DMS53 treated with DMSO at 0.1 percent for 48 hours (cell line): Measurements from ENCODE around the gene CD37.
A peak's percentile ranks its signal among the peaks of the same experiment; 100 is the strongest.
"Not testable (repeated sequence)": the region's sequence is repeated elsewhere in the genome, so short reads cannot be mapped to it uniquely, and the experiment has no call there.

Experiments used
- DNase-seq: peaks from one replicate; lab custom pipeline; 2025; ENCODE audit not compliant: unreplicated experiment; lab: John Stamatoyannopoulos, UW

Gene CD37

GRCh38 chr19:49347191-49347590 is 12.0 kb downstream of the CD37 start:
- no peak for DNase-seq

GRCh38 chr19:49347835-49348234 is 12.6 kb downstream of the CD37 start:
- no peak for DNase-seq

GRCh38 chr19:49348305-49349189 is 13.3 kb downstream of the CD37 start:
- no peak for DNase-seq

GRCh38 chr19:49349567-49349966 is 14.4 kb downstream of the CD37 start:
- no peak for DNase-seq

GRCh38 chr19:49355909-49356353 is 20.7 kb downstream of the CD37 start:
- no peak for DNase-seq

- no peak for DNase-seq
Observed at GRCh38 chr19:49356382-49356781, 21.2 kb downstream of the CD37 start.

GRCh38 chr19:49357186-49357585 is 22.0 kb downstream of the CD37 start:
- no peak for DNase-seq

GRCh38 chr19:49359851-49360820 is 24.9 kb downstream of the CD37 start:
- no peak for DNase-seq

GRCh38 chr19:49361438-49362047 is 26.3 kb downstream of the CD37 start:
- DNase-seq: no peak

GRCh38 chr19:49362048-49362928 is 27.1 kb downstream of the CD37 start, which contains the start of gene TEAD2:
TEAD2 (minus strand) TSS chr19:49362416; CDS start chr19:49360075, 2,341 bp downstream.
- DNase-seq: no peak

- no peak for DNase-seq
Observed at GRCh38 chr19:49362929-49363267, 27.7 kb downstream of the CD37 start.

- peak; percentile 30 for DNase-seq
Observed at GRCh38 chr19:49363268-49364082, 28.3 kb downstream of the CD37 start, which contains the start of gene DKKL1. DKKL1 (plus strand) TSS chr19:49363877; CDS start chr19:49363999, 122 bp downstream.

- DNase-seq: no peak
Observed at GRCh38 chr19:49364083-49364737, 29.0 kb downstream of the CD37 start.

GRCh38 chr19:49366110-49366509 is 30.9 kb downstream of the CD37 start:
- no peak for DNase-seq

- DNase-seq: no peak
Observed at GRCh38 chr19:49368711-49369358, 33.6 kb downstream of the CD37 start.

GRCh38 chr19:49371184-49371583 is 36.0 kb downstream of the CD37 start:
- no peak for DNase-seq

GRCh38 chr19:49373174-49373573 is 38.0 kb downstream of the CD37 start:
- DNase-seq: not testable (repeated sequence)
